Activated CD4-positive, alpha-beta T cell treated with anti-CD3 and anti-CD28 coated beads, Interleukin-2, amount 50 U/mL, for 16 hours (primary cell): ENCODE results near the gene DDN.

ENCODE experiments used
- DNase-seq: peaks from one replicate; pipeline ENCODE4 v3.0.0-alpha.2; 2020

DDN gene

DNA sequence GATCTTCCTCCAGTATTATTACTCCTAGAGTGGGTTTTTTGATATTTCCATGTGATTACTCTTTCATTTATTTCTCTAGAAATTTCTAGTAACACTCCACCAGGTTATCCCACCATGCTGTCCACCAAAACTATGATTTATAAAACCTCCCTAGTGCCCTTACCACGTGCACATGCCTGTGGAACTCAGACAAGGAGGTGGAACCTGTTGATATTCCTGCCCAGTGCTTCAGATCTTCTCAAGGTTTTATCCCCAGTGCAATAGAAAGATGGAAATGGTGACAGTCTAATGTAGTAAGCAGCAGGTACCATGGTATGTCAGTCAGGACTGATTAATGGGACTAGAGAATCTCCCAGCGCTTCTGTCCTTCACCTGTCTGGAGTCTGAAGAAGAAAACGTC lies 38.3 kb downstream of the DDN start:
- no peak for DNase-seq

DNA sequence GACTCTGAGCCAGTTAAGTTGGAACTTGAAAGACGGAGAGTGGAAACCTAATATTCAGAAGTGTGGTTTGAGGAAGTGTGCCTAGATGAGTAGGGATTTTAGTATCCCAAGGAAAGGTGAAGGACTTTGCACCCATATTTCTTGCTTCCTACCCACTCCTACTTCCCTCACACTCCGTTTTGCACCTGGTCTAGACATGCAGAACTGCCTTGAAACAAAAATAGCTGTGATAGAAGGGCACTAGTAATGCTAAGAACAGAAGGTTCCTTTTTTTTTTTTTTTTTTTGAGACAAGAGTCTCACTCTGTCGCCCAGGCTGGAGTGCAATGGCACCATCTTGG lies 41.2 kb downstream of the DDN start:
- no peak for DNase-seq

DNA sequence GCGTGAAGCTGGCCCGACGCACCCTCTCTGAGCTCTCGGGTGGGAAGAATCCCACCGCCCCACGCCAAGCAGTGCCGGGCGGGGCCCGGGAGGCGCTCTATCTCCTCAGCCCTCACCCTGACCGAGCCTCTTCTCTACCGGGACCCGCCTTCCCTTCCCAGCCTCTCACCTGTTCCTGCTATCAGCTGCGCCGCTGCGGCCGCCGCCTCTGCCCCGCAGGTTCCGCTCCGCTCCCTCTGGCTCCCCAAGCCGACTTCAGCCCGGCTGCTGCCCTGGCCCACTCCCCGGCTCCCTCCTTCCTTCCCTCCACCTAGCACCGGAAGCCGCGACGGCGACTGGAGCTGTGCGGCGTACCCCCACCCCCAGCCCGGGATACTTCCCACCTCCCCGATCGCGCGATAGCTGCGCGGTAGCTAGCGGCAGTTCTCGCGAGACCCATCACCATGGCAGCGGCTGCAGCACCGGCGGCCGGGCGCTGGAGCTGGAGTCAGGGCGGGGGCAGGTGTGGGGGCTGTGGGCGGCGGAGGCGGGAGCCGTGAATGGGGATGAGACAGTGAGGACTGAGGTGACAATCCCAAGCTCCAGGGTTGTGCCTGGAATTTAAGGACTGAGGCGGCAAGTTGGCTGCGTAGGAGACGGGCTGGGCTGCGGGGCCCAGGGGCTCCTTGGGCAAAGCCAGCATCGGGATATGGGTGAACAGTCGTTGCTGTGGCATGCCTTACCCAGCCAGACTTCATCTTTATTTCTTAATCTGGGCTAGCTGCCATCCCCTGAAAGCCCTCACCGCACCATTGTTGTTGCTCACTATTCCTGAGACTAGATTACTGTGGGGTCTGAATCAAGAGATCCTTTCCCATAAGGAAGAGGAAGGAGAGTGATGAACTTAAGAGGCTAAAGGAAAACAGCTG lies 41.8 kb downstream of the DDN start, which contains the start of gene ARF3:
TSS of gene ARF3 (minus strand) at position 347 of the 908 bp plus-strand sequence. CDS start 16,392 bp downstream, outside the sequence.
- DNase-seq, result peak; percentile 96

DNA sequence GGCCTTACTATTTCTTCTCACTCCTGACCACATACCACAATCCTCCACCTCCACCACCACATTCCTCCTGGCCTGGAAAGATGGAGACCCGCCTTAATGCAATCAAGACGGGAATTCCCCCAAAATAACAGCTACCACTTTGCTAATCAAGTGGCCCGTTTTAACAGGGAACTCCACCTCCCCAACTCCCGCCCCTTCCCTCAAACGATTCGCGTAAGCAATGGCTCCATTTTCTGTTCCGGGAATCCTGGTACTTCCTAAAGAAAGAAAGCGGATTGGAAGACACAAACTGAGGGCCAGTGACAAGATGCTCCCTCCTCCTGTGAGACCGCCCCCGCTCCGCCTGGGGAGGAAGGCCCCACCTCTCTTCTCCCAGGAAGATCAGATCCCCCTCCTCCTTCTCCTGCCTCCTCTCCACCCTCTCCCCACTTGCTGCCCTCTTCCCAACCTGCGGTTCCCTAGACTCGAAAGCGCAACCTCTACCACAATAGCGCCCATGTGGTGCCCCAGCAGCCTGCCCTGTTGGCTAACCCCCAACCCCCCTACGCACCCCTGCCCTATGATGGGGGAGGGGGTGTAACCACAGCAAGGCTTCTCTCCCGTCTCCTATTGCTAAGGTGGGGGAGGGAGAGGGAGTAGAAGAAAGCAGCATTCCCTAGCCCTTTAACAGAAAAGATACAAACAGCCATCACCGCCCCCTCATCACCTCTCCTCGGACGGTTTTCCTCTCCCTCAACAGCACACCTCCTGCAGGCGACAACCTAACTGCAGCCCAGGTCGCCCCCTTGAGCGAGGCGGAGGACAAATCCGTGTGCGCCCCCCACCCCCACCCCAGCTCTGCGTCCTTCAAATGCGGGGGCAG lies 42.7 kb downstream of the DDN start:
- DNase-seq, result no peak

DNA sequence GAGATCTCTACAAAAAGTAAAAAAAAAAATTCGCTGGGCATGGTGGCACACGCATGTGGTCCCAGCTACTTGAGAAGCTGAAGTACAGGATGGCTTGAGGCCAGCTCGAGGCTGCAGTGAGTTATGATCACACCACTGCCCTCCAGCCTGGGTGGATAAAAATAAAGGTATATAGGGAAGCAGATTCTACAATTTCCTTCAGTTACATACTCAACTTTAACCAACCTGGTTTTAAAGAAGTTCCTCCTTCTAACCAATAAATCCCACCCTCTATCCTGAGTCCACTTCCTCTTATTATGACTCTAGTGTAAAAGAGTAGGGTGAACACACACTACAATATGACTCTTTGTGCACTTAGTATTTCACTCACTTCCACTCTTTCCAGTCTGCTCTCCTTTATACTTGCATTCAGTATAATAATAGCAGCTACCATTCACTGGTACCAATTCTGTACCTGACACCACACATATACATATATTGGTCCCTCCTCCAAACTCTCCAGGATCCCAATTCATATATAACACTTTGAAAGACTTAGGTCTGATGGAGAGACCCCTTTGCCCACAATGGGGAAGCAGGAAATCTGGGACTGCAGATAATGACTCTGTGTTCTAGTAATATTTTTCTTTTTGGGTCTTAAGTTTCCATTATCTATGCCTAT lies 44.2 kb downstream of the DDN start:
- no peak for DNase-seq

DNA sequence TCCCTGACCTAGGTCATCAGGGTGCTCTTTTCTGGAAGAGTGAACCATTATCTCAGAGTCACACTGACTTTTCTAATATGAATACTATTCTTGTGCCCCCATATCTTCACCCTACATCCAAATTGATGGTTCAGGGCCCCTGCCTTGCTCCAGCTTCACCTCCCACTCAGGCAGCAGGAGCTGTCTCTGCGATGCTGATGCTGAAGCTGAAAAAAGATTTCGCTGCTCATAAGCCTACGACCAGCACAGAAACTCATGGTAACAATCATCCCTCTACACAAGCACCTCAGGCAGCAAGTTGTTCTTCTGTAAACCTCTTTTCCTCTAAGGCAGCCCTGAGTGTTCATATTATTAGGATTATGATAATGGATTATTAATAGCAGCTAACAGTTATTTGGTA lies 45.1 kb downstream of the DDN start:
- DNase-seq, result no peak

DNA sequence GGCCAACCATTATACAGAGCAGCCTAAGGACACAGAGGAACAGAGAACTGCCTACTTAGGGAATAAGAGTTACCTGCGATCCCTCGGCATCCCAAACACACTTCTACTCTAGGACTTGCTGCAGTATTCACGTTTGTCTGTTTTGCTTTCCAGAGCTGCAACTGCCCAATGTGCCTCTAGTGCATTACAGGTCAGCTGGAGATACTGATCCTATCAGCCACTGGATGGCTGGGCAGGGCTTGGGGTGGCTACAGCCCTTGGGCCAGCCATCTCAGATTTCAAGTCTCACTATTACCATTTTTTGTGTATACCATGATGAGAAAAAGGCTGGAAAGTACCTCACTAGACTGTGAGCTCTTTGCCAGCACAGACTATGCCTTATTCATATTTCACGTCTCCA lies 46.5 kb downstream of the DDN start:
- DNase-seq, result no peak

DNA sequence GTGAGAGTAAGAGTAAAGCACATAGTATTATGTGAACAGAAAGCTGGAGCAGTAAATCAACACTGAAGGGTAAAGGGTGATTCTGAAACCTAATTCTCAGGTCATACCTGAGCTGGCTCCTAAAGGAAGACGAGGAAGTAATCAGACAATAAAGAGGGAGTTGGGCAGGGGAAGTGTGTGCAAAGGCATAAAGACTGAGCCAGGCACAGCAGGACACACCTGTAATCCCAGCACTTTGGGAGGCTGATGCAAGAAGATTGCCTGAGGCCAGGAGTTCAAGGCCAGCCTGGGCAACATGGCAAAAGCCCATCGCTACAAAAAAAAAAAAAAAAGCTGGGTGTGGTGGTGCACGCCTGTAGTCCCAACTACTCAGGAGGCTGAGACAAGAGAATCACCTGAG lies 51.4 kb downstream of the DDN start:
- no peak for DNase-seq

DNA sequence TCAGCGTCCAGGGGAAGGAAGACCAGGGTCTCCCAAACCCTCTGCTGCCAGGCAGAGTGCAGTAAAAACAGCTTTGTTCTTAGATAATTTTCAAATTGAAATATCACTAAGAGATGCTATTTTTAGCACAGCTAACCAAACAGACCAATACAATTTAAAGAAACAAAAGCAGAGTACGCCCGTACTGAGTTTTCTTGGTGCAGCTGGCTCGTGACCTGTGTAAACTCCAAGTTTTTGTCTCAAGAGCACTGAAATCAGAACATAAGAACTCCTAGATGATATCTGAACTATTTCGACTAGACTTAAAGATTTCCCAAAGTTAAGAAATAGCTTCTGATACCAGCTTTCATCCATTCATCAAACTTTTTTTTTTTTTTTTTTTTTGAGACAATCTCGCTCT lies 52.2 kb downstream of the DDN start:
- DNase-seq, result no peak

DNA sequence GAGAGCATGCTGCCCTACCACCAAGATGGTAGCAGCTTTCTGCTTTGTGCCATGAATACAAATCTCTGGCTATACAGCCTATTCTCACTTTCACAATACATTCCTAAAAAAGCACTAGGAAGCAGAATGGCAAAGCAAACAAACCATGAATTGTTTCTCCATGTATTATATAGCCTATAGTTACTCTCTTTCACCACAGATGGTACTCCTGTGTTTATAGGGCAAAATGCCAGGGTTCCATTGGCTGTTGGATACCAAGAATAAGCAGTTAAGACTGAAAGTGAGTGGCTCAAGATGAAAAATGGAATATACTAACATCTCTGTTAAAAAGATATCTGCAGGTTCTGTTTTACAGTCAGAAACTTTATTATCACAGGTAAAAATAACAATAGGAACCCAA lies 53.0 kb downstream of the DDN start:
- DNase-seq, result no peak
